ENCODE data around the gene PTX4. TPM values are rescaled to one million over a fixed set of nuclear protein-coding genes. Genes with fewer than 3 reads are reported as not detected.

The PTX4 gene
- total RNA-seq, 1 donor from 2014 or later: under 0.01 TPM

- FAIRE-seq (no peak), DNase-seq (ENCODE audit: low read depth) (no peak)
- Histone ChIP-seq H3K36me3 (ENCODE audit: control insufficient read depth, insufficient read depth, low read length) (no peaks in the 10 kb centered on the region), H3K27me3 (ENCODE audit: control insufficient read depth, insufficient read depth, low read length) (no peaks in the 10 kb centered on the region), H3K4me3 (ENCODE audit: low read depth, low read length) (no peak overlapping the region)
- TF ChIP-seq CTCF (IDR thresholded peaks at IDR 0.05; ENCODE audit: insufficient read depth, low read length, severe bottlenecking): no peak
Measured at GRCh38 chr16:1530883-1531637, 42.3 kb upstream of the PTX4 start.

DNA sequence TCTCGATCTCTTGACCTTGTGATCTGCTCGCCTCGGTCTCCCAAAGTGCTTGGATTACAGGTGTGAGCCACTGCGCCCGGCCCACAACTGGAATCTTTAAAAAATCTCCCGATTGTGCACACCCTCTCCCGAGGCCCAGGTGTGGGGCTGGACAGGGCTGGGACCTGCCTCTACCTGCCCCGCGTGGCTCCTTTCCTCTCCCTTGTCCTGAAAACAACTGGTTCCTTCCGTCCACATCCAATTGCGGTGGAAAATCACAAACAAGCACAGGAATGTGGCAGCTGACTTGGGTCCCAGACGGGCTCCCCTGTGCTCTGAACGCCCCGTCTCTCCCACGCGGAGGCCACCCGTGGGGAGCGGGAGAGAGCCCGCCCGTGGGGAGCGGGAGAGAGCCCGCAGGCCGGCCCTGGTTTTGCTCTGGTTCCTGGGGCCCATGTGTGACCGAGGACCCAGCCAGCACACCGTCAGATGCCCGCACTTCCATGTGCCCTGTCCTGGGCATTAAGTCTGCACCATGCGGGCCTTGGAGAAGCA lies 41.7 kb upstream of the PTX4 start:
- DNase-seq (ENCODE audit: low read depth) (peak; percentile 28), FAIRE-seq (no peak)
- no peak overlapping the region for H3K4me3 ChIP-seq (ENCODE audit: low read depth, low read length)
- TF ChIP-seq CTCF (IDR thresholded peaks at IDR 0.05; ENCODE audit: insufficient read depth, low read length, severe bottlenecking): no peak
- no peaks in the 10 kb centered on the region for H3K36me3 ChIP-seq (ENCODE audit: control insufficient read depth, insufficient read depth, low read length)
- no peaks in the 10 kb centered on the region for H3K27me3 ChIP-seq (ENCODE audit: control insufficient read depth, insufficient read depth, low read length)

GRCh38 chr16:1528921-1529537 lies 40.3 kb upstream of the PTX4 start:
- Histone ChIP-seq H3K36me3 (ENCODE audit: control insufficient read depth, insufficient read depth, low read length) (no peaks in the 10 kb centered on the region), H3K27me3 (ENCODE audit: control insufficient read depth, insufficient read depth, low read length) (no peaks in the 10 kb centered on the region), H3K4me3 (ENCODE audit: low read depth, low read length) (no peak overlapping the region)
- FAIRE-seq (no peak), DNase-seq (ENCODE audit: low read depth) (no peak)
- TF ChIP-seq CTCF (IDR thresholded peaks at IDR 0.05; ENCODE audit: insufficient read depth, low read length, severe bottlenecking): no peak

- FAIRE-seq (peak; percentile 97), DNase-seq (ENCODE audit: low read depth) (no peak)
- Histone ChIP-seq H3K27me3 (ENCODE audit: control insufficient read depth, insufficient read depth, low read length) (no peaks in the 10 kb centered on the region), H3K4me3 (ENCODE audit: low read depth, low read length) (no peak overlapping the region), H3K36me3 (ENCODE audit: control insufficient read depth, insufficient read depth, low read length) (no peaks in the 10 kb centered on the region)
- TF ChIP-seq CTCF (IDR thresholded peaks at IDR 0.05; ENCODE audit: insufficient read depth, low read length, severe bottlenecking): no peak
Measured at GRCh38 chr16:1527836-1528811, 39.4 kb upstream of the PTX4 start.

DNA sequence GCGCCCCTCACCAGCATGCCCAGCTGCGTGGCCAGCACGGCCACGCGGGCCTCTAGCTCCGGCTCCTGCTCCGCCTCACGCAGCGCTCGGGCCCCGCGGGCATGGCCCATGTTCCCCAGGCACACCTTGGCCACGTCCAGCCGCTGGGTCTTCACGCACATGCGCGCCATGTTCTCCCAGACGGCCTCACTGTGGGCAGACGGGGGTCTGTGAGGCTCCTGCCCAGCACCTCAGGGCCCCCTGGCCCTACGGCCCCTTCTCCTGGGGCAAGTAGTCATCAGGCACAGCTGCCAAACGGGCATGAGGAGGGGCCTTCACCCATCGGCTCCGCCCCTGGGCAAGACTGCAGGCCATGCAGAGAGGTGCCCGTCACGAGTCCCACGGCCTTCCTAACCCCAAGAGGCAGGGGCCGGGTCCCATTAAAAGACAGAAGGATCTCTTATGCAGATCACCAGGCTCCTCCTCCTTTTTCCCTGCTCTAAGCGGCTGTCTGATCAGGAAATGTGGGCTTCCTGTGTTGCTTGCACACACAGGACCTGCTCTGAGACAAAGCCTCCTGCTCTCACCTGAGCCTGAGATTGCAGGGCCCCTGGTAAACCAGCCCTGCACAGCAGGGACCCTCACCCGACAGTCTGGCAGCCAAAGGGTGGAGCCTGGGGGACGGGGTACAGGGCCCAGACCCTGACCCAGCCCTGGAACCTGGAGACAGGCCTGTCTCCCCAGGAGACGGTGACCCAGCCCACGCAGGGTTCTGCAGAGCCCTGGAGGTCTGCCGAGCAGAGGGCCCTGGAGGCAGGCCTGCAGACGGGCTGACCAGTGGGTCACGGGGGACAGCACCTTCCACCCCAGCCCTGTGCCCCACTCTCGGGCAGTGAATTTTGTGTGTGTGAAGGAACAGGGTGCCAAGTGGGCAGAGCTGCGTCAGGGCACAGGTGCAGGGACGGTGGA lies 38.1 kb upstream of the PTX4 start:
- H3K36me3 ChIP-seq (ENCODE audit: control insufficient read depth, insufficient read depth, low read length): no peaks in the 10 kb centered on the region
- no peak for DNase-seq (ENCODE audit: low read depth)
- TF ChIP-seq CTCF (IDR thresholded peaks at IDR 0.05; ENCODE audit: insufficient read depth, low read length, severe bottlenecking): no peak
- no peak overlapping the region for H3K4me3 ChIP-seq (ENCODE audit: low read depth, low read length)
- FAIRE-seq: no peak
- no peaks in the 10 kb centered on the region for H3K27me3 ChIP-seq (ENCODE audit: control insufficient read depth, insufficient read depth, low read length)
